Skin of body (tissue), 3 donors: ENCODE data around the gene TRPM7. TPM values are rescaled to one million over a fixed set of nuclear protein-coding genes. Genes with fewer than 3 reads are reported as not detected.
"Not testable (repeated sequence)": the region's sequence is repeated elsewhere in the genome, so short reads cannot be mapped to it uniquely, and the experiment has no call there.

Experiments
- DNase-seq: peaks from one replicate; lab custom pipeline; 2025; lab: John Stamatoyannopoulos, UW
- small RNA-seq: library from RNA; depleted of rRNA; stranded (forward); fragments of <200 nt; gene quantifications from one replicate; pipeline ENCODE3, GENCODE V24; 2014; ENCODE audit warnings: low replicate concordance
- total RNA-seq: library from RNA; depleted of rRNA; stranded (reverse); fragments of >200 nt; gene quantifications from one replicate; pipeline ENCODE4 v1.2.3, GENCODE V29; 2014

The TRPM7 gene
- total RNA-seq, 1 donor from 2014 or later: 60.4 TPM

- no peak for DNase-seq
Observed at GRCh38 chr15:50576166-50576565, 110.4 kb downstream of the TRPM7 start.

GRCh38 chr15:50573842-50574241 is 112.8 kb downstream of the TRPM7 start:
- not testable (repeated sequence) for DNase-seq

- no peak for DNase-seq
Observed at GRCh38 chr15:50563756-50564155, 122.8 kb downstream of the TRPM7 start.

DNA sequence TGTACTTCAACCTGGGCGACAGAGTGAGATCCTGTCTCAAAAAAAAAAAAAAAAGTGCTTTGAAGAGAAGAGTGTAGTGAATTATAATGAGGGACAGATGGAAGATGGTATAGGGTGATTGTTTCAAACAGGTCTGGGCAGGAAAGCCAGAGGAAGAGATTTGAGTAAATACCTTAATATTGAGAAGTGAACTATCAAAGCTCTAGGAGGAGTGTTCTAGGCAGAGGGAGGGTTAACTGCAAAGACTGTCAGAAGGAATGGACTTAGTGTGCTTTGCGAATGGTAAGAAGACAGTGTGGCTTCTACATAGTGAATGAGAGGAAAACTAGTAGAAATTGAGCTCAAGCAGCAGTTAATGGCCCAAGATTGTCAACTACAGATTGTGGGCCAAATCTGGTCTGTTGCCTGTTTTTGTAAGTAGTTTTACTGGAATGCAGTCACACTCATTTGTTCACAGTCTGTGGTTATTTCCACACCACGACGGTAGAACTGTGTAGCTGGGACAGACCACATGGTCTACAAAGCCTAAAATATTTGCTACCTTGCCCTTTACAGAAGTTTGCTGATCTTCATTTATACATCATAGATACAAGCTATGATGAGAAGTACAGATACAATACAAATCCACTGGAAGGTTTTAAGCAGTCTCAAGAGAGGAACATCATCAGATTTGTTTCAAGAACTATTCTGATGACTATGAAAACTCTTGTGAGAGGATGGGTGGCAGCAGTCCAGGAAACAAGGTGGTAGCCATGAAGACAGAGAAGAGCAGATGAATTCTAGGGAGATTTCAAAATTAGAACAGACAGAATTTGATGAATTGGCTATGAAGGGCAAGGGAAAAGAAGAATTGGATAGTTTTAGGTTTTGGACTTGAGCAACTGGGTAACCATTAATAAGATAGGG is 123.6 kb downstream of the TRPM7 start:
- DNase-seq: no peak

GRCh38 chr15:50558012-50558411 is 128.6 kb downstream of the TRPM7 start:
- DNase-seq: no peak

DNA sequence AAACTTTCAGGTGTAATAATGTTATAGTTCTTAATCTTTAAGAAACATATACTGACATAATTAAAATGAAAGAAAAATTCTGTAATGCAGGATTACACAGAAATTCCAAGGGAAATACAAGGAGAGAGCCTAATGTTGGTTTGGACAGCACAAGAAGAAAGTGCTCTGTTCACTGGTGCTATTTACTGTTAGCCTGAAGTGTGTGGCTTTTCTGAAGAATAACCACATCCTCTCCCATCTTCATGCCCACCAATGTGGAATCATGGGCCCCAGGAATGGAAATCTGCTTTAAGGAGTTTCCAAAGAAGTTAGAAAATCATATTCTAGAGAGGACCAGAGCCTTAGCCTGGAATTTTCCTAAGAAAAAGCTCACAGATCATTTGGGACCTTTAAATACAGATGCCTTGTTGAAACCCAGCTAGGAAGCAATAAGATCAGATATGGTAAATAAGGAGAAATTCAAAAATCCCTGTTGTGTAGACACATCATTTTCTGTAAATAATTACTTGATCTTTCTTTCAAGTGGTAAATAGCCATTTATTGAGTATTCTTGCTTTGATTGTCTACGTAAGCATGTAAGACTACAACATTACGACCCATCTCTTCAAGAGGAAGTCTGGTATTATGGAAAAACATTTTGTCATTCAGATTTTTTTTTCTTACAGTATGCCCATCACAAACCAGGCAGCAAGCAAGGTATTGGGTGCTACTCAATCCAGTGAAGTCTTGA is 129.8 kb downstream of the TRPM7 start:
- no peak for DNase-seq

DNA sequence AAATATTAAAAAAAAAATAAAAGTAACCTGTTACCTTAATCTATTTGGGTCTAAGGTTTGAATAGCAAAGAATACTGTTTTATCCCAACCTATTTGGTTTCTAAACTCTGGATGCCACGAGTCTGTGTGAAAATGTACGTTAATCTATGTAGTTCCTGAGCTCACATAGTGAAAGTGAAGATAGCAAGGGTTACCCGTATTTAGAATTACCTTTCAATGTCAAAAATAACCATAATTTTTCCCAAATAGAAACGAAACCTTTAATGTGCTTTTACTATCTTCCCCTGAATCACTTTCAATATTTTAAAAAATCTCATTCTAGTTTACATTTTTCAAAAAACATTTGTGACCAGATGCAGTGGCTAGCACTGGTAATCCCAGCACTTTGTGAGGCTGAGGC is 134.4 kb downstream of the TRPM7 start:
- DNase-seq: no peak

DNA sequence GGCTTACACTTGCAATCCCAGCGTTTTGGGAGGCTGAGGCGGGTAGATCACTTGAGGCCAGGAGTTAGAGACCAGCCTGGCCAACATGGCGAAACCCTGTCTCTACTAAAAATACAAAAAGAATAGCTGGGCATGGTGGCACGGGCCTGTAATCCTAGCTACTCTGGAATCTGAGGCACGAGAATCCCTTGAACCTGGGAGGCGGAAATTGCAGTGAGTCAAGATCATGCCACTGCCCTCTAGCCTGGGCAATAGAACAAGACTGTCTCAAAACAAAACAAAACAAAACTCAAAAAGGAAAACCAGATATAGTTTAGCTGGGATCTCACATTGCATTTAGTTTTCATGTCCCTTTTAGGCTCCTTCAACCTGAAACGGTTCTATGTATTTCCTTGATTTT is 137.3 kb downstream of the TRPM7 start:
- no peak for DNase-seq

GRCh38 chr15:50546566-50546965 is 140.0 kb downstream of the TRPM7 start, which contains the start of gene USP50:
USP50 (minus strand) TSS chr15:50546666; CDS start chr15:50546525, 141 bp downstream.
- DNase-seq: no peak

DNA sequence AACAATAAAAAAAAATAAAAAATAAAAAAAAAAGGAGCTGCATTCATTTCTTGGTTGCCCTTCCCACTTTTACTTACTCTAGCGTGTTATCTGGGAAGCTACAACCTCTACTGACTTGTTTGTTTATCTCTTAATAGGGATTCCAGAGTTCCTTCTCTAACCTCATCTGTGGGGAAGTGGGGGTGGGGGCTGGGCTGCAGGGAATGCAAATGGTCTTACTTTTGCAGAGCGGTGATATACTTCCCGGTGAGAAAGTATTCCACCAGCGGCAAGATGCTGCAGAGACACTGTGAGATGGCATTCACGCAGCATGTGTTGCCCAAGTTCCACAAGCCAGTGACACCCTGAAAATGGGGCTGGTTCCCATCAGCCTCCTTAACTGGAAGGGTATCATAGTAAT is 142.2 kb downstream of the TRPM7 start:
- no peak for DNase-seq

- no peak for DNase-seq
Observed at GRCh38 chr15:50543556-50543955, 143.0 kb downstream of the TRPM7 start.

- no peak for DNase-seq
Observed at GRCh38 chr15:50542887-50543210, 143.7 kb downstream of the TRPM7 start.

DNA sequence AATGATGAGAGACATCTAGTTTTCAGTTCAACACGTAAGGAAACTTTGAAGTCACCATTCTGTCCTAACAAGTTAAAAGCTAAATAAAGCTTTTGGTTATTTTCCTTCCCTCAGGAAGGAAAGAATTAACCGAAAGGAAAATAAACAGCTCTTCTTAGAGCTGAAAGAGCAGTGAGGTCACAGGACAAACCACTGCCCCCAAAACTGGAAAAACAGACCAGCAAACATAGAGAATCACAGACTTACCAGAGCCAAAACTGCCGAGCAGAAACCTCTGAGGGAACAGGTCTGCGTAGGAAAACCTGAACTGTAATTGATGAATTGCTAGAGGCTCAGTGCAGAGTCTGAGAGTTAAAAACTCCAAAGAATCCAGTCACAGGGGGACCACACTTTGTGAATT is 154.8 kb downstream of the TRPM7 start:
- DNase-seq: no peak

GRCh38 chr15:50531163-50531562 is 155.4 kb downstream of the TRPM7 start:
- DNase-seq: no peak

DNA sequence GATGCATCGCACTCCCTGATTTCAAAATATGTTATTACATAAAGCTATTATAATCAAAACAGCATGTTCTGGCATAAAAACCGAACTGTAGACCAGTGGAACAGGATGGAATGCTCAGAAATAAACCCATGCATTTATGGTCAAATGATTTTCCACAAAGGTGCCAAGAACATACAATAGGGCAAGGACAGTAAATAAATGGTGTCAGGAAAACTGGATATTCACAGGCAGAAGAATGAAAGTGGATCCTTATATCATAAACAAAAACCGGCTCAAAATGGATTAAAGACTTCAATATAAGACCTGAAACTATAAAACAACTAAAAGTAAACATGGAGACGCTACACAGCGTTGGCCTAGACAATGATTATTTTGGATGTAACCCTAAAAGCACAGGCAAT is 162.7 kb downstream of the TRPM7 start:
- DNase-seq: peak; percentile 83

DNA sequence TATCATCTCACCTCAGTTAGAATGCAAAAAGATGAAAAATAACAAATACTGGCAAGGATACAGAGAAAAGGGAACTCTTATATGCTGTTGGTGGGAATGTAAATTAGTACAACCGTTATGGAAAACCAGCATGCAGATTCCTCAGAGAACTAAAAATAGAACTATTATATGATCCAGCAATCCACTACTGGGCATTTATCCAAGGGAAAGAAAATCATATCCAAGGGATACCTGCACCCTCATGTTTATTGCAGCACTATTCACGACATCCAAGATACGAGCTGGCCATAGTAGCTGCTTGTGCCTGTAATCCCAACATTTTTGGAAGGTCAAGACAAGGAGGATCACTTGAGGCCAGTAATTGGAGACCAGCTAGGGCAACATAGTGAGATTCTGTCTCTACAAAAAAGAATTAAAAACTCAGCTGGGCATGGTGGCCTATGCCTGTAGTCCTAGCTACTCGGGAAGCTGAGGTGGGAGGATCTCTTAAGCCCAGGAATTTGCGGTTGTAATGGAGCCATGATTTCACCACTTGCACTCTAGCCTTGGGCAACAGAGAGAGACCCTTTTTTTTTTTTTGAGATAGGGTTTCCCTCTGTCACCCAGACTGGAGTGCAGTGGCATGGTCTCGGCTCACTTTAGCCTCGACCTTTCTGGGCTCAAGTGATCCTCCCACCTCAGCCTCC is 166.7 kb downstream of the TRPM7 start:
- DNase-seq: no peak

DNA sequence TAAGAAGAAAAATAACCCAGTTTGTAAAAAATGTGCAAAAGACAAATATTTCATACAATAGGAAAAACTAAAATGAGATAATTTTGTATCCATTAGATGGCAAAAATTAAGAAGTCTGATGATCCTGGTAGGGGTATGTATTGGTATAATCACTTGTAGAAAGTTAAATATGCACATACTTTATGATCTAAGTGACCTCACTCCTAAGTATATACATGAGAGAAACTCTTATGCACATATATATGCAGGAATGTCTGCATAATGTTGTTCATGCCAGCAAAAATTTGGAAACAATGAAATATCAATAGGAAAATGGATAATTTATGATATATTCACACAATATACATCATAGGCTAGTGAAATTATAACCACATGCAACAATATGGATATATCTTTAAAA is 173.6 kb downstream of the TRPM7 start:
- DNase-seq: no peak

Small RNA genes lying within 50 kb of the gene (small RNA-seq; reads per million reads assigned to genes)
- not detected for gene RN7SL354P

Other genes starting within 250 kb of the TRPM7 start
- 1.5 TPM for gene USP50, start 140.1 kb downstream of the TRPM7 start, total RNA-seq
- gene SPPL2A, start 78.9 kb upstream of the TRPM7 start, total RNA-seq: 40.7 TPM
- gene AP4E1, start 221.9 kb upstream of the TRPM7 start, total RNA-seq: 10.4 TPM